Inferior parietal cortex (tissue), 1 donor: Measurements from ENCODE around the gene TOR1B.
A peak's percentile ranks its signal among the peaks of the same experiment; 100 is the strongest.
"Not testable (repeated sequence)": the region's sequence is repeated elsewhere in the genome, so short reads cannot be mapped to it uniquely, and the experiment has no call there.

Experiments
- DNase-seq: peaks from one replicate; pipeline ENCODE4 v3.0.0-alpha.2; 2016; ENCODE audit errors: extremely low spot score

Gene TOR1B

GRCh38 chr9:129802833-129803675 is at the start of gene TOR1B:
TSS of gene TOR1B (plus strand) at chr9:129803184. CDS start at chr9:129803213, 29 bp downstream.
- DNase-seq = peak; percentile 96

- no peak for DNase-seq
Measured at GRCh38 chr9:129755151-129755550, 47.8 kb upstream of the TOR1B start.

GRCh38 chr9:129756191-129756590 is 46.8 kb upstream of the TOR1B start:
- no peak for DNase-seq

- no peak for DNase-seq
Measured at GRCh38 chr9:129757045-129757444, 45.9 kb upstream of the TOR1B start.

GRCh38 chr9:129759319-129759718 is 43.7 kb upstream of the TOR1B start:
- no peak for DNase-seq

GRCh38 chr9:129759804-129760502 is 43.0 kb upstream of the TOR1B start:
- DNase-seq = no peak

GRCh38 chr9:129760784-129761183 is 42.2 kb upstream of the TOR1B start:
- DNase-seq = not testable (repeated sequence)

- no peak for DNase-seq
Measured at GRCh38 chr9:129761293-129761900, 41.6 kb upstream of the TOR1B start.

- no peak for DNase-seq
Measured at GRCh38 chr9:129761901-129762369, 41.0 kb upstream of the TOR1B start.

- DNase-seq = not testable (repeated sequence)
Measured at GRCh38 chr9:129762370-129762984, 40.5 kb upstream of the TOR1B start.

- no peak for DNase-seq
Measured at GRCh38 chr9:129762985-129763926, 39.7 kb upstream of the TOR1B start.

- DNase-seq = no peak
Measured at GRCh38 chr9:129765764-129766317, 37.1 kb upstream of the TOR1B start.

GRCh38 chr9:129768486-129768885 is 34.5 kb upstream of the TOR1B start:
- no peak for DNase-seq

GRCh38 chr9:129769669-129770068 is 33.3 kb upstream of the TOR1B start:
- DNase-seq = no peak

- no peak for DNase-seq
Measured at GRCh38 chr9:129770741-129771140, 32.2 kb upstream of the TOR1B start.

GRCh38 chr9:129773262-129774048 is 29.5 kb upstream of the TOR1B start:
- no peak for DNase-seq

- DNase-seq = no peak
Measured at GRCh38 chr9:129774791-129775447, 28.1 kb upstream of the TOR1B start.

- DNase-seq = no peak
Measured at GRCh38 chr9:129775448-129775798, 27.6 kb upstream of the TOR1B start.

- not testable (repeated sequence) for DNase-seq
Measured at GRCh38 chr9:129776096-129776495, 26.9 kb upstream of the TOR1B start.
